ENCODE measurements around the gene STAU1.

Gene STAU1

GRCh38 chr20:49151436-49151835, 36.7 kb downstream of the STAU1 start:
- ATAC-seq, result no peak
- no peak for TF ChIP-seq ZC3H10 (CRISPR knock-in tag; IDR thresholded peaks at IDR 0.05)
- TF ChIP-seq ZNF565 (CRISPR knock-in tag; conservative IDR thresholded peaks at IDR 0.05; ENCODE audit: low read depth), result no peak
- no peak for TF ChIP-seq CSDC2 (CRISPR knock-in tag; IDR thresholded peaks at IDR 0.05)
- TF ChIP-seq SNAI2 (CRISPR knock-in tag; IDR thresholded peaks at IDR 0.05), result no peak
- TF ChIP-seq RARB (CRISPR knock-in tag; IDR thresholded peaks at IDR 0.05), result no peak
- no peak for TF ChIP-seq PPARA (CRISPR knock-in tag; IDR thresholded peaks at IDR 0.05; ENCODE audit: borderline replicate concordance)
- no peak for TF ChIP-seq TCF4 (CRISPR knock-in tag; IDR thresholded peaks at IDR 0.05; ENCODE audit: borderline replicate concordance)
- TF ChIP-seq TOX (CRISPR knock-in tag; IDR thresholded peaks at IDR 0.05; ENCODE audit: borderline replicate concordance), result no peak
- no peak for TF ChIP-seq ZFP3 (CRISPR knock-in tag; IDR thresholded peaks at IDR 0.05)
- TF ChIP-seq ESRRG (CRISPR knock-in tag; IDR thresholded peaks at IDR 0.05), result no peak
- TF ChIP-seq, protein P1, sequence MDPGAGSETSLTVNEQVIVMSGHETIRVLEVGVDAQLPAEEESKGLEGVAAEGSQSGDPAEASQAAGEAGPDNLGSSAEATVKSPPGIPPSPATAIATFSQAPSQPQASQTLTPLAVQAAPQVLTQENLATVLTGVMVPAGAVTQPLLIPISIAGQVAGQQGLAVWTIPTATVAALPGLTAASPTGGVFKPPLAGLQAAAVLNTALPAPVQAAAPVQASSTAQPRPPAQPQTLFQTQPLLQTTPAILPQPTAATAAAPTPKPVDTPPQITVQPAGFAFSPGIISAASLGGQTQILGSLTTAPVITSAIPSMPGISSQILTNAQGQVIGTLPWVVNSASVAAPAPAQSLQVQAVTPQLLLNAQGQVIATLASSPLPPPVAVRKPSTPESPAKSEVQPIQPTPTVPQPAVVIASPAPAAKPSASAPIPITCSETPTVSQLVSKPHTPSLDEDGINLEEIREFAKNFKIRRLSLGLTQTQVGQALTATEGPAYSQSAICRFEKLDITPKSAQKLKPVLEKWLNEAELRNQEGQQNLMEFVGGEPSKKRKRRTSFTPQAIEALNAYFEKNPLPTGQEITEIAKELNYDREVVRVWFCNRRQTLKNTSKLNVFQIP (CRISPR knock-in tag; IDR thresholded peaks at IDR 0.05; ENCODE audit: borderline replicate concordance, low read depth), result no peak
- TF ChIP-seq, protein P2, sequence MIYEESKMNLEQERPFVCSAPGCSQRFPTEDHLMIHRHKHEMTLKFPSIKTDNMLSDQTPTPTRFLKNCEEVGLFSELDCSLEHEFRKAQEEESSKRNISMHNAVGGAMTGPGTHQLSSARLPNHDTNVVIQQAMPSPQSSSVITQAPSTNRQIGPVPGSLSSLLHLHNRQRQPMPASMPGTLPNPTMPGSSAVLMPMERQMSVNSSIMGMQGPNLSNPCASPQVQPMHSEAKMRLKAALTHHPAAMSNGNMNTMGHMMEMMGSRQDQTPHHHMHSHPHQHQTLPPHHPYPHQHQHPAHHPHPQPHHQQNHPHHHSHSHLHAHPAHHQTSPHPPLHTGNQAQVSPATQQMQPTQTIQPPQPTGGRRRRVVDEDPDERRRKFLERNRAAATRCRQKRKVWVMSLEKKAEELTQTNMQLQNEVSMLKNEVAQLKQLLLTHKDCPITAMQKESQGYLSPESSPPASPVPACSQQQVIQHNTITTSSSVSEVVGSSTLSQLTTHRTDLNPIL (CRISPR knock-in tag; IDR thresholded peaks at IDR 0.05; ENCODE audit: low read depth), result no peak
- TF ChIP-seq ZNF8 (CRISPR knock-in tag; IDR thresholded peaks at IDR 0.05), result no peak
- TF ChIP-seq, protein P3, sequence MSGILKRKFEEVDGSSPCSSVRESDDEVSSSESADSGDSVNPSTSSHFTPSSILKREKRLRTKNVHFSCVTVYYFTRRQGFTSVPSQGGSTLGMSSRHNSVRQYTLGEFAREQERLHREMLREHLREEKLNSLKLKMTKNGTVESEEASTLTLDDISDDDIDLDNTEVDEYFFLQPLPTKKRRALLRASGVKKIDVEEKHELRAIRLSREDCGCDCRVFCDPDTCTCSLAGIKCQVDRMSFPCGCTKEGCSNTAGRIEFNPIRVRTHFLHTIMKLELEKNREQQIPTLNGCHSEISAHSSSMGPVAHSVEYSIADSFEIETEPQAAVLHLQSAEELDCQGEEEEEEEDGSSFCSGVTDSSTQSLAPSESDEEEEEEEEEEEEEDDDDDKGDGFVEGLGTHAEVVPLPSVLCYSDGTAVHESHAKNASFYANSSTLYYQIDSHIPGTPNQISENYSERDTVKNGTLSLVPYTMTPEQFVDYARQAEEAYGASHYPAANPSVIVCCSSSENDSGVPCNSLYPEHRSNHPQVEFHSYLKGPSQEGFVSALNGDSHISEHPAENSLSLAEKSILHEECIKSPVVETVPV (CRISPR knock-in tag; IDR thresholded peaks at IDR 0.05), result no peak
- no peak for TF ChIP-seq BACH2 (CRISPR knock-in tag; IDR thresholded peaks at IDR 0.05; ENCODE audit: borderline replicate concordance)
- TF ChIP-seq, protein P4, sequence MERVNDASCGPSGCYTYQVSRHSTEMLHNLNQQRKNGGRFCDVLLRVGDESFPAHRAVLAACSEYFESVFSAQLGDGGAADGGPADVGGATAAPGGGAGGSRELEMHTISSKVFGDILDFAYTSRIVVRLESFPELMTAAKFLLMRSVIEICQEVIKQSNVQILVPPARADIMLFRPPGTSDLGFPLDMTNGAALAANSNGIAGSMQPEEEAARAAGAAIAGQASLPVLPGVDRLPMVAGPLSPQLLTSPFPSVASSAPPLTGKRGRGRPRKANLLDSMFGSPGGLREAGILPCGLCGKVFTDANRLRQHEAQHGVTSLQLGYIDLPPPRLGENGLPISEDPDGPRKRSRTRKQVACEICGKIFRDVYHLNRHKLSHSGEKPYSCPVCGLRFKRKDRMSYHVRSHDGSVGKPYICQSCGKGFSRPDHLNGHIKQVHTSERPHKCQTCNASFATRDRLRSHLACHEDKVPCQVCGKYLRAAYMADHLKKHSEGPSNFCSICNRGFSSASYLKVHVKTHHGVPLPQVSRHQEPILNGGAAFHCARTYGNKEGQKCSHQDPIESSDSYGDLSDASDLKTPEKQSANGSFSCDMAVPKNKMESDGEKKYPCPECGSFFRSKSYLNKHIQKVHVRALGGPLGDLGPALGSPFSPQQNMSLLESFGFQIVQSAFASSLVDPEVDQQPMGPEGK (CRISPR knock-in tag; IDR thresholded peaks at IDR 0.05; ENCODE audit: borderline replicate concordance), result no peak
- TF ChIP-seq ISL1 (CRISPR knock-in tag; IDR thresholded peaks at IDR 0.05), result no peak

- no peak for TF ChIP-seq ESRRG (CRISPR knock-in tag; IDR thresholded peaks at IDR 0.05)
- TF ChIP-seq GLIS3 (CRISPR knock-in tag; IDR thresholded peaks at IDR 0.05), result no peak
- TF ChIP-seq ARNTL (CRISPR knock-in tag; IDR thresholded peaks at IDR 0.05; ENCODE audit: borderline replicate concordance, low read depth), result no peak
- no peak for TF ChIP-seq TCF4 (CRISPR knock-in tag; IDR thresholded peaks at IDR 0.05; ENCODE audit: borderline replicate concordance)
- ATAC-seq, result no peak; the same call in 2 of the 3 replicates
Observed at GRCh38 chr20:49149281-49150045, 38.7 kb downstream of the STAU1 start.

DNA sequence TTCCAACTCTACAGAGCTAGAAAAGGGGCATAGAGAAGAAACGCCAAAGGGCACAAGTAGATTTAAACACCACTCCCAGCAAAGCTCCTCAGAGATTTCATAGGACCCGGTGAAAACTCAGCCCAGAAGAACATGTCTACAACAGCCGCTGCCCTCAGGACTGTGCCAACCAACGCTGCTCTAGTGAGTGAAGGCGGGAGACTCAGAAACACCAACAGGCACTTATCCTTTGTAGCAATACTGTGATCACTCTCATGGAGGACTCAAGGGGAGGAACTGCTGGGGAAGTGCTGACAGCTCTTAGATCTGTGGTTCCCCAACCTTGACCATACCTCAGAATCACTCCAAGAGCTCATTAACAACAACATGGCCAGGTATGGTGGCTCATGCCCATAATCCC, 39.5 kb downstream of the STAU1 start:
- no peak for ATAC-seq
- no peak for TF ChIP-seq ZC3H10 (CRISPR knock-in tag; IDR thresholded peaks at IDR 0.05)

DNA sequence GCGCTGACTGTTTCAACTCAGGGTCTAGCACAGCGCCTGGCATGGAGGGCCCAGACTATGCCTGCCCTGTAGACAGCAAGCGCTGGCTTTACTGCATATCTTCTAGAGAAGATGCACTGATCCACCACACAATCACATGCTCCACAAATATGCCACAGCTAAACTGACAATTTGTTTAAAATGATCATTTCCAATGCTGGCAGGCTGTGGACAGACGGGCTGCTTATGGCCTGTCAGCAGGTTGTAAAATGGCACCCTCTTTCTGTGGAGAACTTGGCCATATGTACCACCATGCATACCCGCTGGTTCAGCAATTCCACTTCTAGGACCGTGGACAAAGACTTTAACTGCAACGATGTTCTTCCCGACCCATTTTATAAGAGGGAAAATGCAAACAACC, 40.8 kb downstream of the STAU1 start:
- no peak for ATAC-seq
- TF ChIP-seq TCF4 (CRISPR knock-in tag; IDR thresholded peaks at IDR 0.05; ENCODE audit: borderline replicate concordance), result no peak

- ATAC-seq, result no peak
- TF ChIP-seq, protein P2 (CRISPR knock-in tag; IDR thresholded peaks at IDR 0.05; ENCODE audit: low read depth), result no peak
- TF ChIP-seq ZNF70 (CRISPR knock-in tag; IDR thresholded peaks at IDR 0.05), result no peak
- no peak for TF ChIP-seq GLIS3 (CRISPR knock-in tag; IDR thresholded peaks at IDR 0.05)
- TF ChIP-seq ZFP3 (CRISPR knock-in tag; IDR thresholded peaks at IDR 0.05), result no peak
- TF ChIP-seq SNAI2 (CRISPR knock-in tag; IDR thresholded peaks at IDR 0.05), result no peak
- TF ChIP-seq PPARA (CRISPR knock-in tag; IDR thresholded peaks at IDR 0.05; ENCODE audit: borderline replicate concordance), result no peak
- TF ChIP-seq TSHZ2 (CRISPR knock-in tag; IDR thresholded peaks at IDR 0.05), result no peak
- TF ChIP-seq RARB (CRISPR knock-in tag; IDR thresholded peaks at IDR 0.05), result no peak
- TF ChIP-seq ARNTL (CRISPR knock-in tag; IDR thresholded peaks at IDR 0.05; ENCODE audit: borderline replicate concordance, low read depth), result no peak
- TF ChIP-seq ESRRG (CRISPR knock-in tag; IDR thresholded peaks at IDR 0.05), result no peak
- TF ChIP-seq OSR1 (CRISPR knock-in tag; IDR thresholded peaks at IDR 0.05), result no peak
- TF ChIP-seq TCF4 (CRISPR knock-in tag; IDR thresholded peaks at IDR 0.05; ENCODE audit: borderline replicate concordance), result no peak
Observed at GRCh38 chr20:49146442-49147225, 41.5 kb downstream of the STAU1 start.
